Measurements from ENCODE around the gene CCDC78.

CCDC78 gene

GRCh38 chr16:736936-737481 is 10.8 kb upstream of the CCDC78 start:
- DNase-seq = no peak

- peak; percentile 75 for DNase-seq
Measured at GRCh38 chr16:735982-736453, 9.8 kb upstream of the CCDC78 start.

DNA sequence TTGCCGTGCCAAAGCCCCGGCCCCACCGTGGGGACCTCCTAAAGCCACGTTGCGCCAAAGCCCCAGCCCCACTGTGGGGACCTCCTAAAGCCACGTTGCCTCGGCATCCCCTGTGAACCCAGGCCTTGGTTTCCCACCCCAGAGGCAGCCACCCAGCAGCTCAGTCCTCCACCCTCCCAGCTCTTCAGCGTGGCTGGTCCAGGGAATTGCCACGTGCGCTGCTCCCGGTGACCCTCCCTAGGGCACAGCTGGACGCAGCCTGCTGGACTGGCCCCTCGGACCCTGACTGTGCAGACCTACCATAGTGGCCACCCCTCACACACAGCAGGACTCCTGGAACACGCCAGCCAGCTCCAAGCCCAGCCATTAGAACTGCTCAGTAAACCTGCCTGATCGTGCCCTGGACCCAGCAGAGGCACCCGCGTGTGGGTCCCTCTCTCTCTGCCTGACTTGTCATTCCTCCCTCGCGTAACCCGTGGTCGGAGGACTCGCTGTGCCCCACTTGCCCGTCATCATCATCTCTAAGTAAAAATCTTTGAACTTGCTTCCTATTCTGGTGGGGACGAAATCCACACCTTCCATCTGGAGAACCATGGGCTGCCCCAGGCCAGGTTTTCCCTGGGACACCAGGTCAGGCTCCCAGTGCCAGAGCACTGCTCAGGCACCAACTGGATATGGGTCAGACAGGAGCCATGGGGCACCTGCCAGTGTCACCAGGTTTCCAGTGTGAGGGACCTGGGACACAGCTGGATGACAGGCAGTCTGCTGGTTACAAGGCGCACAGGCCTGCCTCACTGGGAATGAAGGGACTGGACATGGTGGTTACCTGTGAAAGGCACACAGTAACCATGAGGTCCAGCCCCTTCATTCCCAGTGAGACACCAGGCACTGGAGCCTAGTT is 9.0 kb upstream of the CCDC78 start:
- no peak for DNase-seq

- DNase-seq = no peak
Measured at GRCh38 chr16:734208-734980, 8.2 kb upstream of the CCDC78 start.

GRCh38 chr16:733382-734207 is 7.4 kb upstream of the CCDC78 start:
- DNase-seq = peak; percentile 78

DNA sequence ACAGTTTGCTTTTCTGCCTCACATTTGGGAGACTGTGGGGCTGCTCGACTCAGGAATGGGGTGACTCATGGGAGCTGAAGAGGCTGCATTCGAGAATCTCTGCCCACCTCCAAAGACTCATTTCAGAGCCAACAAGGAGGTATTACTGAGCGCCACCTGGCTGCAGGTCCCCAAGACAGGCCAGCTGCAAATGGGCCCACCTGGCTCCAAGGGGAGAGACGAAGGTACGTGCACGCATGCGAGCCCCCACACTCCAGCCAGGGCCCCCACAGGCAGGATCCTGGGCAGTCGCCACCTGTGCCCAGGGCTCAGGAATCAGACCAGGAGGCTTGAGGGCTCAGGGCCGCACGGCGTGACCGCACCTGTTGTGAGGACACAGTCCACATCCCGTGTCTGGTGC is 6.7 kb upstream of the CCDC78 start:
- DNase-seq = no peak

- DNase-seq = no peak
Measured at GRCh38 chr16:732332-732731, 6.1 kb upstream of the CCDC78 start.

DNA sequence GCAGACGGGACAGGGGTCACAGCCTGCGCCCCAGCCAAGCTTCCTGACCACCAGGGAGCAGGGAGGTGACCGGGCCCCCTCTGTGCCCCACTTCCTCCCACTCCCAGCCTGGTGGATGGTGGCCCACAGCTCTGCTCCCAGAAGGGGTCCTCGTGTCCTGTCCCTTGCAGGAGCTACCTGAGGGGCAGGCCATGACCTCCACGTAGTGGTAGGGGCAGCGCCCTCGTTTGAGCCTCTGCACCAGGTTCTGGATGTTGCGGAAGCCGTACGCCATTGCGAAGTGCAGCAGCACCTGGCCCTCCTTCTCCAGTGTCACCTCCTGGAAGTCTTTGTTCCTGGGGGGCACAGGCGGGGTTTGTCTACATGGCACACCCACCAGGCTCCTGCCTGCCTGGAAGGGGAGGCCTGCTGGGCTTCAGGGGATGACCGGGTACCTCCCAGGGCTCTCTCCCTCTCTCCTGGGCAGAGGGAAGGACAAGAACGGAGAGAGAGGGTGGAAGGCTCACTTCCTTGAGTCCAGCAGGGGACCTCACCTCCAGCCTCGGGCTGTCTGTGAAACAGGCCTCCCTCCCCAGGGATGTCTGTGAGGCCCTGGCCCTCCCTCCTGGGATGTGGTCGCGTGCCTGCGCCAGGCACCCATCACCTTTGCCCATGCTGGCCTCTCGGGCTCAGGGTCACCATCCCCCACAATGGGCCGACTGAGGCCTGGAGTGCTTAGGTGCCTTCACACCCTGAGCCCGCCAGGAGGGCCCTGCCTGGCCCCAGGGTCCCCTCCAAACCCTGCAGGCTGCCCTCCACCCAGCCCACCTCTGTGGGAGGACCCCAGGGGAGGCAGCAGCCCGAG is 4.6 kb upstream of the CCDC78 start:
- DNase-seq = no peak

- no peak for DNase-seq
Measured at GRCh38 chr16:729768-730665, 3.8 kb upstream of the CCDC78 start.

- no peak for DNase-seq
Measured at GRCh38 chr16:728890-729744, 2.9 kb upstream of the CCDC78 start.

- DNase-seq = peak; percentile 86
Measured at GRCh38 chr16:728131-728889, 2.1 kb upstream of the CCDC78 start.

- DNase-seq = peak; percentile 68
Measured at GRCh38 chr16:727291-727977, 1.2 kb upstream of the CCDC78 start.

GRCh38 chr16:726188-726437 is 130 bp downstream of the CCDC78 start:
- no peak for DNase-seq

DNA sequence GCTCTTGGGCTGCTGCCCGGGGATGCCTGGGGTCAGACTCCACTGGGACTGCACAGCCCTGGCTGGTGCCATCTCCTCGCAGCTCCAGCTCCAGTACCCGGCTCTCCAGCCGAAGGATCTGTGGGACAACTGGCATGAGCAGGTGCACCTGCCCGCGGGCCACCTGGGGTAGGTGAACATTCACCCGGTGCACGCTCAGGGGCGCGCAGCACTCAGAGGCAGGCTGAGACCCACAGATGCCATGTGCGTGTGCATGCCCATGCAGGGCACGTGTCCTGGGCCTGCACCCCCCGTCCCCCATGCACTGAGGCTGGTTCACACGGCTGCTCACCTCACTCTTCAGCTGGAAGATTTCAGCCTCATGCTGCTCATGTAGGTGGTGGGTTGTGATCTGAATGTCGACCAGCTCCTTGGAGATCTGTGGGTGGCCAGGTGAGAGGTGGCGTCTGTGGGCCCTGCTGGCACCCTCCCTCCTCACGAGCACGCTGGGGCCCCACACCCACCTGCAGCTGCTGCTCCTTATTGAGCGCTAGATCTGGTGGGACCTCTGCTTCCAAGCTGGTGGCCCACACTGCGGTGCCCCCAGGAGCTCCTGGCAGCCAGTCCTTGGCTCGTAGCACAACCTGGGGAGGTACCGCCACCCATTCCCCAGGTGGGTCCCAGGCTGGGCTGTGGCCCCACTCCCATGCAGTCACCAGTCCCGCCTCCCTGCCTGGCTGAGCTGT is 618 bp downstream of the CCDC78 start:
- no peak for DNase-seq

DNA sequence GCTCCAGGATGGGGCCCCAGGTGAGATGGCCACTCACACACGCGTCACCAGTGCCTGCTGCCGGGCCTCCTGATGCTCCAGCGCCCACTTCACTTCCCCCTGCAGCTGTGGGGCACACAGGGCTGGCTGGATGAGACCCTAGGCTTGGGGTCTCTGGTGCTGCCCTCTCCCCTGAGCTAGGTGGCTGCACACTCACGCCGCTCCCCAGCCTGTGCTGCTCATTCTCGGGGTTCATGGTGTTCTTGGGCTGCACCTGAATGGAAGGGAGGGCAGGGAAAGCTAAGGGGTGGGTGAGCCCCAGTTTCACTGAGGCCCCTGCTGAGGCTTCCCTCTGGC is 1.2 kb downstream of the CCDC78 start:
- no peak for DNase-seq

- DNase-seq = no peak
Measured at GRCh38 chr16:724188-725040, 1.8 kb downstream of the CCDC78 start.

GRCh38 chr16:723695-724094 is 2.5 kb downstream of the CCDC78 start:
- no peak for DNase-seq
